Nephron progenitor cell (in vitro differentiated cells): ENCODE measurements around the gene PTPRD.
"Not testable (repeated sequence)": the region's sequence is repeated elsewhere in the genome, so short reads cannot be mapped to it uniquely, and the experiment has no call there.

ENCODE experiments used
- DNase-seq: peaks from one replicate; pipeline ENCODE4 v3.0.0; 2021
- H3K27ac Mint-ChIP-seq: 2 replicates; pipeline ENCODE4 v1.8.0; 2021; ENCODE audit warnings: mild to moderate bottlenecking, moderate library complexity, mixed read lengths
- H3K27me3 Mint-ChIP-seq: 2 replicates; pipeline ENCODE4 v1.8.0; 2021; ENCODE audit warnings: mild to moderate bottlenecking, low read depth, mixed read lengths; ENCODE audit not compliant: poor library complexity
- H3K36me3 Mint-ChIP-seq: 2 replicates; pipeline ENCODE4 v1.8.0; 2021; ENCODE audit warnings: low read depth, mixed read lengths
- H3K4me1 Mint-ChIP-seq: 2 replicates; pipeline ENCODE4 v1.8.0; 2021; ENCODE audit warnings: mixed read lengths
- H3K4me3 Mint-ChIP-seq: 2 replicates; pipeline ENCODE4 v1.8.0; 2021; ENCODE audit warnings: mild to moderate bottlenecking, moderate library complexity, mixed read lengths
- H3K9me3 Mint-ChIP-seq: 2 replicates; pipeline ENCODE4 v1.8.0; 2021; ENCODE audit warnings: mild to moderate bottlenecking, moderate library complexity, mixed read lengths
- CTCF ChIP-seq: fragments of 200-600 bp; sonication (generic); IDR thresholded peaks from 2 replicates; pipeline ENCODE4 v1.5.0; 2021; ENCODE audit warnings: antibody characterized with exemption

Gene PTPRD

DNA sequence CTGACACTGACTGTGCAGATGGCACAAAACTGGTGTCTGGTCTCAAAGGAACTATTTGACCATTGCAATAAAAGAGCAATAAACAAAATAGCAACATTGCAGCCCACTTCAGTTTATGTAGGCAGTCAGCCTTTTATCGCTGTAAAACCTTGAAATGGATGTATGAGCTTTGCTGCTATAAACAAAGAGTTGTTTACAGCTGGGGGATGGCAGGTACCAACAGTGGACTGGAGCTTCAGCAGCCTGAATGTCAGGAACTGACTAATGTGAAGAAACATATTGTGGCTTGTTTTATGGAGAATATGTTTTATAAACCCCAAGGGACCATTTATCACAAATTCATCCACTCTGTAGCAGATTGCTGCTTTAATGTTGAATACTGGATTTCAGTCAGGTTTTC lies 78.0 kb downstream of the PTPRD start:
- Mint-ChIP-seq H3K36me3 (no peaks in the 10 kb centered on the region), H3K4me3 (no peak overlapping the region), H3K27me3 (peaks cover 2% of the 10 kb centered on the region)

DNA sequence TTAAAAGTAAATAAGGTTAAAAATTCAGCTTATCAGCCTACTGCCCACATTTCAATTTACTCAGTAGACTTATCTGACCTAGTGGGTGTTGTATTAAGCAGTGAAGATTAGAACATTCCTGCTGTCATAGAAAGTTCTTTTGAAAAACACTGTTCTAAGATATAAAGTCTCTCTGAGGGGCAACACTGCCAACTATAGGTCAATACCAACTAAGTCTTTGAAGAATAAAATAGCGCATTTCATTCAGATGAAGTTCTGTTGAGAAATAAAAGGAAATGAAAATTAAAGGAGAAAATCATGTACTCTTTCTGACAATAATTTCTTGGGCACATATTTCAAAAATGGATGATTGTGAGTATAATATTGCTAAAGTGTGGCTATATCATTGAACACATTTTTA lies 86.8 kb downstream of the PTPRD start:
- H3K36me3 Mint-ChIP-seq, result no peaks in the 10 kb centered on the region
- no peaks in the 10 kb centered on the region for H3K27me3 Mint-ChIP-seq
- H3K27ac Mint-ChIP-seq, result no peak overlapping the region
- DNase-seq, result no peak
- TF ChIP-seq CTCF, result no peak
- no peaks in the 10 kb centered on the region for H3K9me3 Mint-ChIP-seq
- H3K4me3 Mint-ChIP-seq, result no peak overlapping the region
- H3K4me1 Mint-ChIP-seq, result no peaks in the 10 kb centered on the region

More for the DNA sequence above, 78.0 kb downstream of the PTPRD start:
- Mint-ChIP-seq H3K4me1 (no peaks in the 10 kb centered on the region), H3K27ac (no peak overlapping the region), H3K9me3 (no peaks in the 10 kb centered on the region)
- TF ChIP-seq CTCF, result no peak
- DNase-seq, result no peak

DNA sequence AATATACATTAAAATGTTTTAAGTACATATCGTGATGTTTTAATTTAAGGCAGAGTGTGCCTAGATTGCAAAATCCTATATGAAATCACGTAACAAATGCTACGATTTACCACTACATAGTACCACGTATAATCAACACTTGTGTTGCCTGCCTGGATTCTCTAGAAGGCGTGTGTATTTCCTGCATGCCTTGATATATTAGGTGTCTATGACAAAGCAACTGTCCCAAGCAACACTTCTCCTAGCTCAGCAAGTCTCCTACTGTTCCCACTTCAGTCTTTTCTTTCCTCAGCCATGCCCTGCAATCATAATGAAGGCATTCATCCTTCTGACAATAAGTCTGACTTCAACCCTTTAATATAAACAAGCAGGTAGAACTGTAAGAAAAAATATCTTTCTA lies 89.6 kb downstream of the PTPRD start:
- Mint-ChIP-seq H3K9me3 (no peaks in the 10 kb centered on the region), H3K27me3 (no peaks in the 10 kb centered on the region), H3K4me3 (no peak overlapping the region), H3K36me3 (no peaks in the 10 kb centered on the region), H3K4me1 (no peaks in the 10 kb centered on the region), H3K27ac (no peak overlapping the region)
- TF ChIP-seq CTCF, result no peak
- DNase-seq, result no peak

DNA sequence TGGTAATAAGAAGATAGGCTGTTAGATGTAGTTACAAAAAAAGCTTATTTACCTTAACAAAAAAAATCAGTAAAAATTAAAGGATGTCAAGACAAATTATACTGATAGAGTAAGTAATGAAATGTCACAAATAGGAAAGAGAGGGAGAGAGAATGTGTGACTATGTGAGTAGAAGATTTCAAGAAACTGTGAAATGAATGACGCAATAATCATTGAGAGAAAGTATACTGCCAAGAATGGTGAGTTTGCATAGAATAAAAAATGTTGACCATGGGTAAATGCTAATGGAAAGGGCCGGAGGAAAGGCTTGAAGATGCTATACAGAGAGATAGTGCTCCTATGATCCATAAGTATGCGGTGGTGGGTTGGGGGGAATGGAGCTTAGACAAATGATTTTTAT lies 100.7 kb downstream of the PTPRD start:
- no peaks in the 10 kb centered on the region for H3K36me3 Mint-ChIP-seq
- DNase-seq, result no peak
- no peaks in the 10 kb centered on the region for H3K27me3 Mint-ChIP-seq
- peaks cover 8% of the 10 kb centered on the region for H3K9me3 Mint-ChIP-seq
- no peaks in the 10 kb centered on the region for H3K4me1 Mint-ChIP-seq
- H3K27ac Mint-ChIP-seq, result no peak overlapping the region
- no peak overlapping the region for H3K4me3 Mint-ChIP-seq
- TF ChIP-seq CTCF, result no peak

DNA sequence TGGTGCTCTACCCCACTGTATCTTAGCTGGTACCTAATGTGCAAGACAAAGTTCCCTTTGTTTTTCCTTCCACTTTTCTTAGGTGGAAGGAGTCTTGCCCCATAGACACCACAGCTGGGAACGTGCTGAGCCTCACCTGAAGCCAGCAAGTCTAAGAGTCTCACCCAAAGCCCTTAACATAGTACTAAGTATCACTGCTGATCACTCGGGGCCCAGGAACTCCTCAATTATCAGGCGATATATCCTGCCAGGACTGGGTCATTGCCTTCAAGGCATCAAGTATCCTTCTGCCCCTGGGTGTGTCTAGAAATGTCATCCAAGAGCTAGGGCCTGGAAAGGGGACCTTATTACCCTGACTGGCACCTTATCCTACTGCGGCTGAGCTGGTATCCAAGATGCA lies 123.9 kb downstream of the PTPRD start:
- no peaks in the 10 kb centered on the region for H3K36me3 Mint-ChIP-seq
- TF ChIP-seq CTCF, result no peak
- no peaks in the 10 kb centered on the region for H3K4me1 Mint-ChIP-seq
- no peak for DNase-seq
- H3K4me3 Mint-ChIP-seq, result no peak overlapping the region
- no peaks in the 10 kb centered on the region for H3K27me3 Mint-ChIP-seq
- H3K27ac Mint-ChIP-seq, result no peak overlapping the region
- H3K9me3 Mint-ChIP-seq, result peaks cover 7% of the 10 kb centered on the region

DNA sequence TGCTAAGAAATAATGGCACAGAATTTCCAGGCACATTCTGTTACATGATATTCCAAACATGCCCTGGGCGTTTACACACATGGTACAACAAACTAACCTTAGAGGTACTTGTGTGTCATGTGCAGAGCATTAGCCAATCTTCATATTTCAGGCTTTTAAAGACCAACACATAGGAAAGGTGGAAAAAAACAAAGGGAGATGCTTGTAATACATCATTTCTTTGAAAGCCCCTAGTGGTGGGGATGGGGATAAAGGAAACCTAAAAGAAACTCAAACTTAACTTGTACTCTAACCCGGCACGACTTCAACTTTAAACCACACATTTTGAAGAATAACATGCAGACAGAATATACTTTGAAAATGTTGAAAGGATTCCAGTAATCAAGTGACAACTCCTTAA lies 133.6 kb downstream of the PTPRD start:
- Mint-ChIP-seq H3K4me1 (no peaks in the 10 kb centered on the region), H3K9me3 (peaks cover 22% of the 10 kb centered on the region), H3K36me3 (no peaks in the 10 kb centered on the region), H3K4me3 (no peak overlapping the region), H3K27ac (no peak overlapping the region), H3K27me3 (no peaks in the 10 kb centered on the region)
- no peak for DNase-seq
- TF ChIP-seq CTCF, result peak; percentile 41

DNA sequence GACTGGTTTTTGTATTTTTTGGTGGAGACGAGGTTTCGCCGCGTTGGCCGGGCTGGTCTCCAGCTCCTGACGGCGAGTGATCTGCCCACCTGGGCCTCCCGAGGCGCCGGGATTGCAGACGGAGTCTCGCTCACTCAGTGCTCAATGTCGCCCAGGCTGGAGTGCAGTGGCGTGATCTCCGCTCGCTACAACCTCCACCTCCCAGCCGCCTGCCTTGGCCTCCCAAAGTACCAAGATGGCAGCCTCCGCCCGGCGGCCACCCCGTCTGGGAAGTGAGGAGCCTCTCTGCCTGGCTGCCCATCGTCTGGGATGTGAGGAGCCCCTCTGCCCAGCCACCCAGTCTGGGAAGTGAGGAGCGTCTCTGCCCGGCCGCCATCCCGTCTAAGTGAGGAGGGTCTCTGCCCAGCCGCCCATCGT lies 163.6 kb downstream of the PTPRD start:
- H3K27ac Mint-ChIP-seq, H3K36me3 Mint-ChIP-seq, H3K9me3 Mint-ChIP-seq, H3K4me3 Mint-ChIP-seq, H3K4me1 Mint-ChIP-seq, DNase-seq, H3K27me3 Mint-ChIP-seq: not testable (repeated sequence)
